Measurements from ENCODE around the gene ODR4.

GRCh38 chr1:186421446-186421845, 45.8 kb downstream of the ODR4 start:
- TF ChIP-seq POLR2A (IDR thresholded peaks at IDR 0.05) (no peak), CTCF (IDR thresholded peaks at IDR 0.05) (no peak), POLR2AphosphoS5 (IDR thresholded peaks at IDR 0.05) (no peak)
